Measurements from ENCODE around the gene LIMA1. TPM values are rescaled to one million over a fixed set of nuclear protein-coding genes. Genes with fewer than 3 reads are reported as not detected.
"Not testable (repeated sequence)": the region's sequence is repeated elsewhere in the genome, so short reads cannot be mapped to it uniquely, and the experiment has no call there.

Gene LIMA1
- total and polyA plus RNA-seq, 12 donors = 10.6 to 34.4 (median 16.2) TPM

- intact Hi-C loops (cut with DNase I) = no loop called here
- ATAC-seq (peak in 1 of 8 donors; percentile 51), DNase-seq (no peak)
- Histone ChIP-seq H3K27ac (no peak overlapping the region), H3K4me1 (peaks cover 0 to 21% (median 5%) of the 10 kb centered on the region in 9 donors), H3K27me3 (no peaks in the 10 kb centered on the region), H3K9me3 (no peaks in the 10 kb centered on the region), H3K36me3 (peaks cover 0 to 16% (median 0%) of the 10 kb centered on the region in 9 donors), H3K4me3 (no peak overlapping the region)
- no peak for TF ChIP-seq CTCF (IDR thresholded peaks at IDR 0.05)
- WGBS, 2 donors = 57 to 69% methylated on average over 1 of the region's 1 CpG
Observed at GRCh38 chr12:50151047-50151687, 132.2 kb downstream of the LIMA1 start.

DNA sequence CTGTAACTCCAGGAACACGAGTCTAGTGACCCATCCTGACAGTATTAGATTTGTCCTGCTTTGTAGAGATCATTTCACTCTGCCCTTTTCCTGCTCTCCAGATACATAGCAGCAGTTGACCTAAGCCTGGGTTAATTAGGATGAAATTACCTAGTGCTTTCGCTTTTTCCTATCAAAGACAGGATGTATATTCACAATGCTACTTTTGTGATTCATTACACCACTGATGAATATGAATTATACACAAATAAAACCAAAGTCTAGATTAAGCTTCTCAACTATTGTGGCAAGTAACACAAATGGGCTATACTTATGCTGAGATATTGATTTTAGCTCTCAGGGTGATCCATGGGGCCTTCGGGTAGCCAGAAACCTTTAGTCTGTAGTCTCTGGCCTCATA is 134.0 kb downstream of the LIMA1 start:
- TF ChIP-seq CTCF (IDR thresholded peaks at IDR 0.05) = no peak
- intact Hi-C loops (cut with DNase I) = no loop called here
- WGBS, 2 donors = 65 to 68% methylated on average over 3 of the region's 3 CpGs
- Histone ChIP-seq H3K27me3 (no peaks in the 10 kb centered on the region), H3K27ac (no peak overlapping the region), H3K4me3 (no peak overlapping the region), H3K36me3 (peaks cover 0 to 16% (median 0%) of the 10 kb centered on the region in 9 donors), H3K9me3 (no peaks in the 10 kb centered on the region), H3K4me1 (peaks cover 3 to 32% (median 14%) of the 10 kb centered on the region in 9 donors)
- DNase-seq (no peak), ATAC-seq (no peak)

DNA sequence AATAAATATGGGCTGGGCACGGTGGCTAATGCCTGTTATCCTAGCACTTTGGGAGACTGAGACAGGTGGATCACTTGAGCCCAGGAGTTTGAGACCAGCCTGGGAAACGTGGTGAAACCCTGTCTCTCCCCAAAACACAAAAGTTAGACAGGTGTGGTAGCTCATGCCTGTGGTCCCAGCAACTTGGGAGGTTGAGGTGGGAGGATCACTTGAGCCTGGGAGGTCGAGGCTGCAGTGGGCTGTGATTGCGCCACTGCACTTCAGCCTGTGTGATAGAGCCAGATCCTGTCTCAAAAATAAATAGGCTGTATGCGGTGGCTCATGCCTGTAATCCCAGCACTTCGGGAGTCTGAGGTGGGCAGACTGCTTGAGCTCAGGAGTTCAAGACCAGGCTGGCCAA is 135.3 kb downstream of the LIMA1 start:
- H3K4me3 ChIP-seq; H3K9me3 ChIP-seq; intact Hi-C loops (cut with DNase I); DNase-seq; H3K27ac ChIP-seq; ATAC-seq; H3K27me3 ChIP-seq: not testable (repeated sequence)
- 89 to 90% methylated on average over 6 of the region's 6 CpGs for WGBS, 2 donors
- Histone ChIP-seq H3K36me3 (peaks cover 0 to 16% (median 0%) of the 10 kb centered on the region in 9 donors), H3K4me1 (peaks cover 3 to 34% (median 14%) of the 10 kb centered on the region in 9 donors)

DNA sequence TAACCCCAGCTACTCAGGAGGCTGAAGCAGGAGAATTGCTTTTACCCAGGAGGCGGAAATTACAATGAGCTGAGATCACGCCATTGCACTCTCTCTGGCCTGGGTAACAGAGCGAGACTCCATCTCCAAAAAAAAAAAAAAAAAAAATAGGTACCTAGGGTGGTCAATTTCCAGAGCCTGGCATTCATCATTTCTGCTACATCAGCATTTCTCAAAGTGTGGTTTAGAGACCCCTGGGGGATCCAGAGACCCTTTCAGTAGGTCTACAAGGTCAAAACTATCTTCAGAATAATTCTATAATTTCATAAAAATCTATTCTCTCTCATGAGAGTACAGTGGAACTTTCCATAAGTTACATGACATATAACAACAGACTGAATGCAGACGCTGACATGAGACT is 136.0 kb downstream of the LIMA1 start:
- ATAC-seq (no peak), DNase-seq (no peak)
- intact Hi-C loops (cut with DNase I) = no loop called here
- 95 to 98% methylated on average over 4 of the region's 4 CpGs for WGBS, 2 donors
- Histone ChIP-seq H3K9me3 (no peaks in the 10 kb centered on the region), H3K4me1 (peaks cover 3 to 40% (median 14%) of the 10 kb centered on the region in 9 donors), H3K4me3 (no peak overlapping the region), H3K27me3 (no peaks in the 10 kb centered on the region), H3K36me3 (peaks cover 0 to 24% (median 0%) of the 10 kb centered on the region in 9 donors), H3K27ac (no peak overlapping the region)
- no peak for TF ChIP-seq CTCF (IDR thresholded peaks at IDR 0.05)

DNA sequence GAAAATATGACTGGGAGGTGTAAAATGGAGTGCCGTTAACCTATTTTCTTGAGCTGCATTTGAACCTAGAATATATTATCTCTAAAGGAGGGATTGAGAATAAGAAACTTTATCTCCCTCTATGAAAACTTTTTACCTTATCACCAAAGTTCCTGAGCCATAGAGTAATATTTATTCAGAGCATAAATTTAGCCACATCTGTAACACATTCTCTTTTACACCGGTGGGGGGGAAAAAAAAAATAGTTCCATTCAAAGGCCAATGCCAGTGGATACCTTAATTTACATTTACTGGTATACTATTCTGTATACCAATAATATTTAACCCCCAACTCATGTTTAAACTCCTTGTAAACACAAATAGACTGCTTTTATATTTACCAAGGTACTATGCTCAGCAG is 137.9 kb downstream of the LIMA1 start:
- Histone ChIP-seq H3K27ac (peak overlapping the region in 3 of 10 donors; percentile 22 to 59 (median 30)), H3K4me1 (peaks cover 3 to 30% (median 9%) of the 10 kb centered on the region in 9 donors), H3K4me3 (no peak overlapping the region), H3K27me3 (no peaks in the 10 kb centered on the region), H3K36me3 (peaks cover 0 to 42% (median 7%) of the 10 kb centered on the region in 9 donors), H3K9me3 (no peaks in the 10 kb centered on the region)
- 37 to 40% methylated on average over 2 of the region's 2 CpGs for WGBS, 2 donors
- ATAC-seq (peak in 2 of 8 donors; percentile 61 to 71), DNase-seq (no peak)
- TF ChIP-seq CTCF (IDR thresholded peaks at IDR 0.05) = no peak
- intact Hi-C loops (cut with DNase I) = no loop called here
